K562 (cell line): ENCODE measurements around the gene PCSK2. TPM values are rescaled to one million over a fixed set of nuclear protein-coding genes. Genes with fewer than 3 reads are reported as not detected.

Experiments
- ATAC-seq: fragments of 200-7000 bp; cut with Tn5 transposase; 3 replicates; pipeline ENCODE4 v1.9.1; 2020; ENCODE audit warnings: moderate library complexity
- BruUV-seq: library from RNA; stranded (reverse); fragments of 400-500 nt; replicated peaks from 2 replicates; lab custom pipeline; 2021; lab: Mats Ljungman, UMichigan
- CTCF ChIA-PET: fragments of 300-600 bp; formaldehyde crosslinking; extraction: SDS; loops from one replicate; lab custom pipeline; 2021; ENCODE audit warnings: low intra/inter-chr PET ratio; lab: Yijun Ruan, JAX
- POLR2A ChIA-PET: fragments of 300-600, 350-650 bp; sonication (Branson Sonifier 250); formaldehyde crosslinking; extraction: SDS; loops from one replicate; lab custom pipeline; 2021; ENCODE audit warnings: antibody characterized with exemption, inconsistent platforms; lab: Yijun Ruan, JAX
- DNase-seq, 4 experiments: peaks; one replicate each; pipeline versions ENCODE4 v3.0.0 to v3.0.0-alpha.2; 2011 to 2018; ENCODE audit warnings: low spot score in 3 of 4, mixed read lengths in 3 of 4; ENCODE audit errors: extremely low read depth in 1 of 4
- FAIRE-seq: peaks from 2 replicates; lab custom pipeline; 2011; peaks lifted over from hg19 to GRCh38; lab: Jason Lieb, UNC
- H2AFZ ChIP-seq: 2 replicates; pipeline ENCODE4 v1.6.0; 2011; ENCODE audit warnings: low read depth, low read length, control low read depth, inconsistent platforms
- H3K27ac ChIP-seq: fragments of 200-600 bp; 3 replicates; pipeline ENCODE4 v1.8.0; 2011; ENCODE audit warnings: low read depth, mild to moderate bottlenecking, control low read depth, inconsistent platforms, low read length, moderate library complexity, mixed read lengths; ENCODE audit errors: extremely low read depth
- H3K27me3 ChIP-seq, 2 experiments: fragments of 300-600 bp in 1 of 2; 2 replicates in 1 of 2; 3 replicates in 1 of 2; pipeline versions ENCODE4 v1.6.0 to v1.8.0; 2011; ENCODE audit warnings: inconsistent platforms in 2 of 2, low read length in 2 of 2, mild to moderate bottlenecking in 1 of 2, mixed read lengths in 1 of 2, moderate library complexity in 1 of 2; ENCODE audit not compliant: control insufficient read depth in 2 of 2, insufficient read depth in 2 of 2
- H3K36me3 ChIP-seq: fragments of 300-600 bp; 3 replicates; pipeline ENCODE4 v1.8.0; 2011; ENCODE audit warnings: mild to moderate bottlenecking, low read length, inconsistent platforms; ENCODE audit not compliant: control insufficient read depth, insufficient read depth
- H3K4me1 ChIP-seq, 2 experiments: fragments of 200-600 bp in 1 of 2; replicated peaks in 1 of 2; 2 replicates in 1 of 2; 3 replicates in 1 of 2; pipeline versions ENCODE4 v1.5.1 to v1.8.0; 2011; ENCODE audit warnings: inconsistent platforms in 2 of 2, low read length in 2 of 2, mild to moderate bottlenecking in 1 of 2, mixed read lengths in 1 of 2, moderate library complexity in 1 of 2; ENCODE audit not compliant: control insufficient read depth in 2 of 2, insufficient read depth in 2 of 2
- H3K4me2 ChIP-seq: 2 replicates; pipeline ENCODE4 v1.6.1; 2011; ENCODE audit warnings: low read length, control low read depth, inconsistent platforms, mixed read lengths; ENCODE audit not compliant: insufficient read depth
- H3K4me3 ChIP-seq: fragments of 200-600 bp; sonication (generic), shearing (Covaris generic); 2 replicates; pipeline ENCODE4 v1.5.1; 2016; ENCODE audit warnings: control low read depth, inconsistent platforms
- H3K79me2 ChIP-seq: fragments of 200-600 bp; 3 replicates; pipeline ENCODE4 v1.8.0; 2011; ENCODE audit warnings: low read length, inconsistent platforms; ENCODE audit not compliant: control insufficient read depth, insufficient read depth
- H3K9ac ChIP-seq, 2 experiments: 2 replicates each; pipeline versions ENCODE4 v1.6.0 to v1.6.1; 2011; ENCODE audit warnings: low read depth in 2 of 2, low read length in 2 of 2, control low read depth in 1 of 2, inconsistent platforms in 1 of 2, mild to moderate bottlenecking in 1 of 2, mixed read lengths in 1 of 2; ENCODE audit not compliant: insufficient read depth in 1 of 2
- H3K9me1 ChIP-seq: one replicate; pipeline ENCODE4 v1.6.0; 2011; ENCODE audit warnings: inconsistent platforms, mild to moderate bottlenecking, low read length, moderate library complexity; ENCODE audit not compliant: control insufficient read depth, insufficient read depth
- H3K9me3 ChIP-seq: replicated peaks from 2 replicates; pipeline ENCODE4 v1.5.1; 2011; ENCODE audit warnings: low read depth, low read length, inconsistent platforms; ENCODE audit not compliant: control insufficient read depth, insufficient read depth
- H4K20me1 ChIP-seq: replicated peaks from 2 replicates; pipeline ENCODE4 v1.6.1; 2011; ENCODE audit warnings: low read length, inconsistent platforms, mixed read lengths; ENCODE audit not compliant: control insufficient read depth, insufficient read depth
- EHMT2 ChIP-seq: fragments of 450-650 bp; IDR thresholded peaks from 2 replicates; pipeline ENCODE4 v1.6.1; 2018; ENCODE audit warnings: antibody characterized with exemption
- ELF1 ChIP-seq: fragments of 200-800 bp; sonication (Bioruptor generic); IDR thresholded peaks from 2 replicates; pipeline ENCODE4 v1.6.1; 2016; ENCODE audit warnings: missing genetic modification characterization, missing compliant biosample characterization
- MAFG ChIP-seq: fragments of 450-650 bp; conservative IDR thresholded peaks from 2 replicates; pipeline ENCODE4 v1.6.1; 2016; ENCODE audit warnings: missing genetic modification characterization, missing compliant biosample characterization
- NKRF ChIP-seq: fragments of 450-650 bp; IDR thresholded peaks from 2 replicates; pipeline ENCODE4 v1.6.1; 2016; ENCODE audit warnings: borderline replicate concordance
- PHB ChIP-seq: fragments of 250-450 bp; sonication (Bioruptor Pico); IDR thresholded peaks from 2 replicates; pipeline ENCODE4 v1.5.0; 2021
- PHF8 ChIP-seq: fragments of 200-600 bp; sonication (generic); IDR thresholded peaks from 2 replicates; pipeline ENCODE4 v1.6.1; 2012; ENCODE audit warnings: mixed run types, mild to moderate bottlenecking, inconsistent platforms, low read length, moderate library complexity, borderline replicate concordance
- PYGO2 ChIP-seq: fragments of 450-650 bp; IDR thresholded peaks from 2 replicates; pipeline ENCODE4 v1.6.1; 2016; ENCODE audit warnings: mild to moderate bottlenecking, missing genetic modification characterization, moderate library complexity, missing compliant biosample characterization
- RNF219 ChIP-seq: fragments of 250-450 bp; sonication (Bioruptor Pico); IDR thresholded peaks from 2 replicates; pipeline ENCODE4 v1.5.0; 2022; ENCODE audit warnings: mild to moderate bottlenecking
- TCF7 ChIP-seq: sonication (generic); IDR thresholded peaks from 2 replicates; pipeline ENCODE4 v1.6.1; 2016; ENCODE audit warnings: antibody characterized with exemption, borderline replicate concordance
- ZKSCAN3 ChIP-seq: fragments of 250-450 bp; sonication (Bioruptor Pico); IDR thresholded peaks from 2 replicates; pipeline ENCODE4 v1.4.0; 2020
- ZNF512 ChIP-seq: IDR thresholded peaks from 2 replicates; pipeline ENCODE4 v1.6.1; 2016; ENCODE audit warnings: missing genetic modification characterization, missing compliant biosample characterization
- ZNF644 ChIP-seq: fragments of 200-800 bp; sonication (Bioruptor generic); IDR thresholded peaks from 2 replicates; pipeline ENCODE4 v1.6.1; 2016; ENCODE audit warnings: low read depth, missing genetic modification characterization, missing compliant biosample characterization
- ZNF766 ChIP-seq: fragments of 200-800 bp; sonication (Bioruptor generic); conservative IDR thresholded peaks from 2 replicates; pipeline ENCODE4 v1.6.1; 2016; ENCODE audit warnings: missing genetic modification characterization, missing compliant biosample characterization
- ZNF830 ChIP-seq: fragments of 250-450 bp; sonication (Bioruptor Pico); IDR thresholded peaks from 2 replicates; pipeline ENCODE4 v1.5.0; 2021; ENCODE audit warnings: mild to moderate bottlenecking
- WGBS: fragments of 100-300 bp; shearing (Covaris generic); methylation state at CpG from one replicate; pipeline ENCODE4 v1.1.6; 2016; ENCODE audit warnings: low coverage, mixed read lengths; ENCODE audit not compliant: insufficient coverage; ENCODE audit errors: missing lambda C conversion rate; 5-methylcytosine and 5-hydroxymethylcytosine counted together
- in situ Hi-C: fragments of 300-500 bp; cut with MboI; formaldehyde crosslinking; loops from 4 replicates; pipeline ENCODE4 v1.15.0; 2018; ENCODE audit warnings: inconsistent platforms, mixed read lengths
- intact Hi-C: fragments of 100-400 bp; cut with micrococcal nuclease; formaldehyde crosslinking; loops from 2 replicates; pipeline ENCODE4 v1.14.2; 2022
- polyA plus RNA-seq, 8 experiments: library from polyadenylated mRNA; depleted of rRNA in 4 of 8; stranded (reverse) in 5 of 8; unstranded in 3 of 8; fragments of >200 nt; fragmentation: Nextera tagmentation in 2 of 8; fragmentation: Illumina TruSeq in 1 of 8; extraction: Ambion mirVana in 2 of 8; extraction: Trizol in 1 of 8; gene quantifications; 2 replicates each; pipeline versions ENCODE4 v1.2.1 to v1.2.3, GENCODE V29; 2011 to 2014; ENCODE audit warnings: inconsistent platforms in 1 of 8, missing spikeins in 1 of 8
- total RNA-seq, 7 experiments: library from RNA; depleted of rRNA in 6 of 7; stranded (reverse); fragments of >200 nt in 6 of 7; fragmentation: Illumina TruSeq in 2 of 7; extraction: Trizol in 2 of 7; gene quantifications; 2 replicates each; pipeline versions ENCODE4 v1.2.1 to v1.2.3, GENCODE V29; 2011 to 2021; ENCODE audit warnings: low replicate concordance in 1 of 7

Gene PCSK2
- total and polyA plus RNA-seq, 9 of the 15 experiments (the other 6 are each of a cell fraction or from before 2014, with no cell fraction given), result 0.04 to 0.07 (median 0.05) TPM; not detected in 6

- no peak for TF ChIP-seq RNF219 (CRISPR knock-in tag)
Observed at GRCh38 chr20:17248224-17248623, 21.4 kb downstream of the PCSK2 start (continued).

GRCh38 chr20:17262786-17263185, 35.9 kb downstream of the PCSK2 start:
- Histone ChIP-seq H3K9ac (no peak overlapping the region), H3K4me2 (no peak overlapping the region), H3K27ac (no peak overlapping the region), H2AFZ (no peak overlapping the region), H3K4me3 (no peak overlapping the region), H4K20me1 (no peaks in the 10 kb centered on the region), H3K27me3 (no peaks in the 10 kb centered on the region), H3K79me2 (no peaks in the 10 kb centered on the region), H3K36me3 (no peaks in the 10 kb centered on the region), H3K9me3 (no peaks in the 10 kb centered on the region), H3K9me1 (no peaks in the 10 kb centered on the region), H3K4me1 (no peaks in the 10 kb centered on the region)
- in situ Hi-C loops, result no loop called here
- TF ChIP-seq ZNF512 (tag) (no peak), ZNF830 (CRISPR knock-in tag) (no peak), PHF8 (no peak), ZNF766 (no peak), EHMT2 (no peak), ZNF644 (no peak), PYGO2 (no peak), NKRF (no peak), ELF1 (tag) (no peak), TCF7 (no peak), PHB (no peak), ZKSCAN3 (CRISPR knock-in tag) (no peak), MAFG (tag) (no peak)
- ChIA-PET POLR2A (no interaction called here), CTCF (no interaction called here)
- intact Hi-C loops, result no loop called here
- DNase-seq (no peak), FAIRE-seq (no peak), ATAC-seq (no peak)
- WGBS, result 3% methylated on average over 3 of the region's 3 CpGs
- BruUV-seq, result no TSS peak
